NCI-H345 treated with DMSO at 0.1 percent for 48 hours (cell line): Measurements from ENCODE around the gene COL2A1.

Experiments
- DNase-seq: peaks from one replicate; lab custom pipeline; 2025; ENCODE audit not compliant: unreplicated experiment; lab: John Stamatoyannopoulos, UW

COL2A1 gene

DNA sequence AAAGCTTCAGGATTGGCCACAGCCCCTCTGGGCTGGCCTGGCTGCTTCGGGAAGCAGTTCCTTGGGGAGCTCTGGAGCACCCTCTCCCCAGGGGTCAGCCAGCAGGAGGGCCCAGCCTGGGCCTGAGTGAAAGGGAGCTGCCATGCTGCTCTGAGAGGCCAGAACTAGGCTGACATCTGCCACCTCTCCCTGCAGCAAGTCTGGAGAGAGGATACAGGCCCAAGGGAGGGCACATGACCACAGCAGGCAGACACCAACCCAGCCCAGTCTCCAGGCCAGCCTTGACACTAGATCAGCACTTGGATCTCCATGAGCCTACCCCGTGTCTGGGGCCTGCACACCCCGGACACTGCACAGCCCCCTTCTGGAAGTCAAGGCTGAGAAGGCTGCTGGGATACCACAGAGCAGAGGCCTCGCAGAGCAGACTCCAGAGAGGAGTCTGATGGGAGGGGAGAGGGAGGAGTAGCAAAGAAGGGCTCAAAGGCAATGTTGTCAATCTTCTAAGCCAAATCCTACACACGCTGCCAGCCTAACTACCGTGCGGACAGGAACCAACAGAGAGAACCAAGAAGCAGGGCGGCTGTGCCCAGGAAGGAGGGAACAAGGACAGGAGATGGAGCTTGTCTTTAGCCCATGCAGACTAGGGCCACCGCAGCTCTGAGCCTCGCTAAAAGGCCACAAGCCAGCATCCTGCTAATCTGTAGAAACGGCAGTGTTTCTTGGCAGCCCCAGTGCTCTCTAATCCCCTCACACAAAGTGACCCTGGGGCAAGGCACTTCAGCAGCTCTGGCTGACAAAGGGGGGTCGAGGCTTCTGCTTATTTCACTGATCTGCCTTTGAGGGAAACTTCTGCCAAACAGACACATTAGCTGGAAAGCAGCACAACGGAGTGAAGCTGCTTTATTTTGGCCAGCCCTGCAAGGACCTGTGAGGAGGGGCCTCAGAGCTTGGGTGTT lies 12.9 kb downstream of the COL2A1 start:
- DNase-seq, result no peak

DNA sequence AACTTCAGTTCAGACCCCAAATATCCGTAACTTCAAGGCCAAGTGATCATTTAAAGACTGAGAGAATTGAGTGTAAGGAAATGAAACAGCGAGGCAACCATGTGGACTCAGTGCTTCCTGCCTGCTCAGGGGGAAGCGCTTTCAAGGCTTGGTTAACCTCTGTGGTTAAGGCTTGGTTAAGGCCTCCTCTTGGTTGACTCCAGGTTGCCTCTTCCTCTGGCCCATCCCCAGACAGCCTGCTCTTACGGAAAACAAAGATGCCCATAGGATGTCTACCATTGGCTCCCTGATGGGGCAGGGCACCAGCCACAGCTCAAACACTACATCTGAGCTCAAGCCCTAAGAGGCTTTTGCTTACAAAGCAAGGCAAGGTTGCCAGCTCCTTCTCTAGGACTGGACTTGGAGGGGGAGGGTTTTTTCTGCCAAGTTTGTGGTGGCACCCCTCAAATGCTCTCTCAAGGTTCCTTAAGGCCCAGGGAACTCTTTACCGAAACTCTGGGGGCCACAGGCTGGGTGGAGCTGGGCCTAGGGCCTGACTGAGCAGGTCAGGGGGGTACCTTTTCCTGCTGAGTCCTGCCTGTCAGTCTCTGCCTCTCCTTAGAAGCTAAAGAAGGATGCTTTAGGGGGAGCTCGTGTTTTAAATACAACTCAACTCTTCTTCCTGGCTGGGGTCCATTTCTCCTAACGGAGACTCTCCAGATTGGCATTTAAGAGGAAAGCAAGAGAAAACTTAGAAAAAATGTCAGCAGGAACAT lies 13.7 kb downstream of the COL2A1 start:
- DNase-seq, result no peak

DNA sequence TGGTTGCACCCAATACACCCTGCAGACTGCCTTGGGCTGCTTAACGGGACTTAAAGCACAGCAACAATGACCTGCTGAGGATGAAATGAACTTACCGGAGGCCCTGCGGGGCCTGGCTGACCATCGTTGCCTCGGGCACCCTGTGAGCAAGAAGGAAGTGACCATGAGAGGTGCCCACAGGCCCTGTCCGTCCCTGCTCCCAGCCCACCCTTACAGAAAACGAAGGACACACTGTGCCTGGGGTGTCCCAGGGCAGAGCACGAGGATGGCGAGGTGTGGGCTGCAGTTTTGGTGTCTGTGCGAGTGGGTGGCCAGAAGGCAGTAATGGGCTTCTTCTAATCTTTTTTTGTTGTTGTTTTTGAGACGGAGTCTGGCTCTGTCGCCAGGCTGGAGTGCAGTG lies 14.6 kb downstream of the COL2A1 start:
- DNase-seq, result no peak

DNA sequence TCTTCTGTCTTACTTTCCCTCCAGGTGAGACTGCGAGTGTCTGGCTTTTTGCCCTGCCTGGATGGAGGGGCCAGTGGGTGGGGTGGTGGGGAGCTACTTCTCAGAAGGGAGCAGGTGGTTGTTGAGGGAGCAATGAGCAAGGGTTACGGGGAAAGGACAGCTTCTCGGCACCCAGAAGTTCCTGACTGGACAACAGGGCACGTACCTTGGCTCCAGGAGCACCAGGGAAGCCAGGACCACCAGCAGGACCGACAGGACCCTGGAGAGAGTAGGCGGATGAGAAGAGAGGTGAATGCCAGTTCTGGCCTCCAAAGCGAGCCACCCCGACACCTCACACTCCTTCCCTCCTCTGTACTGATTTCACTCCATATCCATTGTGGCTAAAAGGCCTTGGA lies 15.3 kb downstream of the COL2A1 start:
- DNase-seq, result no peak

DNA sequence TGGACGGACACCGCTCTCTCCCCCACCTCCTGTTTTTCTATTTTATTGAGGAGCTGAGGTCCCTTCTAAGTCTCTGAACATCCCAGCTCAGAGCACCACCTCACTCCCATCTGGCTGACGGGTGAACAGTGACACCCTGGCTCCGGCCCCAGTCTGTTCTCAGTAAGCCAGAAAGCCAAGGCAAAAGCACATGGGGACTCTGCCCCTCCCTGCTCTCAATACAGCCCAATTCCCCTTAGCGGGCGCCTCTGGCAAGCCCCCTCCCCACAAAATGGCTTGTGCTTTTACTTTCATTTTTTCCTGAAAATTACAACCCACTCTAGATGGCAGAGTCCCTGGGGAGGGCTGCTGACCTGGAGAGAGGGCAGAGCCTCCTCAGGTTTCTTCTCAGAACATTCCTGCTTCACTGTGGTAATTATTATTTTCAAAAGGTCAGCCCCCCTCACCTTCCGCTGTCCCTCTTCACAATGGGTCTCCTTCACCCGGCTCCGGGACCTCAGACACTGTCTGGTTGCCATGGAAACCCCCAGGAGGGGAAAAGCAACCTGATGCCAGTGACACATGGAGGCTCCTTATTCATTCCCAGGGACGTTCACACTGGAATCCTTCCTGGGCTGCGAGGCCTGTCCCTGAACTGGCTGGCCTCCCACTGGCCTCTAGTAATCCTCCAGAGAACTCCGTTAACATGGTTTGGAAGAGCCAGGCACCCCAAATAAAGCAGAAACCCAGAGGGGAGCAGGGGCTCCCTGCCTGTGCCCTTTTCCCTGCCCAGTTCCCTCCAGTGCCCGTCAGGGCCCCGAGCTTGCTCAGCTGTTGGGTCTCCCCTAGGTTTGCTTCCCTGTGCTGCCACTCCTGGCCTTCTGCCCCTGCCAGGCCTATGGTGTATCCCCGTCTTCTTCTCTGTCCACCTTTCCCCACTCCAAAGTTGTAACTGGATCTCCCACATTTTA lies 15.9 kb downstream of the COL2A1 start:
- no peak for DNase-seq

DNA sequence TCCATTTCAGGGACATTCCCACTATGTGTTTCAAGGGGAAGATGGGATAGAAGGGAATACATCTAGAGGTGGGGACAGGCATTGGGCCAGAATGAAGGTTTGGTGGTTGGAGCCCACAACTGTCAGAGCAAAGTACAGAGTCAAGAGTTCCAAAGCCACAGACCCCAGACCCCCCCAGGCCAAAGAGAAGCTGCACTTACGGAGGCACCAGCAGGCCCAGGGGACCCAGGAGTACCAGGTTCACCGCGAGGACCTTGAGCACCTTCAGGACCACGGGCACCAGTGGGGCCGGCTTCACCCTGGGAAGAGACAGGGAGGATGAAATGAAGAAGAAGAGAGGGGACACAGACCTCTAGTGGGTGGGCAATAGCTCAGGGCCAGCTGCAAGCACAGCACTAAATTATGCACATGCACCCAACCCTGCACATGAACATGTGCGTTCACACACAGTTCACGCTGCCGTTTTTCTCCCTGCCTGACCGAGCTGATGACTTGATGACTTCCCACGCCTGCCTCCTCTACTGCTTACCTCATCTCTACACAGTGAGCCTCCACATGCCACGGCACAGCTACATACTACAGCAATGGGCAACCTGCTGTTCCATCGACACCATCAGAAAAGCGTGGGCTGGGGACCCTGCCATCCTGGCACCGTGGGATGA lies 16.7 kb downstream of the COL2A1 start:
- no peak for DNase-seq

DNA sequence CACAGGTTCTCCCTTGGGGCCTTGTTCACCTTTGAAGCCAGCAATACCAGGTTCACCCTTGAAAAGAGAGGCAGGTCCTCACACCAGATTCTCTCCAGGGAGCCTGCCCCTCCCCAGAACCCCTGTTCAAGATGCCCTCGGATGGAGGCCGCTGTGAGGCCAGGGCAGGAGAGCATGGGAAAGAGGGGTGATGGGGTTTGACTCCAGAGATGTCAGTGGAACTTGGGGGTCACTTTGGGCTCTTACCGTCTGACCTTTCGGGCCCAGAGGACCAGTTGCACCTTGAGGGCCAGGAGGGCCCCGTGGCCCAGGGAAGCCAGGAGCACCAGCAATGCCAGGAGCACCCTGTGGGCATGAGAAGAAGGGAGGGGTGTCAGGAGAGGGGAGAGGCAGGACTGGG lies 17.4 kb downstream of the COL2A1 start:
- DNase-seq, result no peak

DNA sequence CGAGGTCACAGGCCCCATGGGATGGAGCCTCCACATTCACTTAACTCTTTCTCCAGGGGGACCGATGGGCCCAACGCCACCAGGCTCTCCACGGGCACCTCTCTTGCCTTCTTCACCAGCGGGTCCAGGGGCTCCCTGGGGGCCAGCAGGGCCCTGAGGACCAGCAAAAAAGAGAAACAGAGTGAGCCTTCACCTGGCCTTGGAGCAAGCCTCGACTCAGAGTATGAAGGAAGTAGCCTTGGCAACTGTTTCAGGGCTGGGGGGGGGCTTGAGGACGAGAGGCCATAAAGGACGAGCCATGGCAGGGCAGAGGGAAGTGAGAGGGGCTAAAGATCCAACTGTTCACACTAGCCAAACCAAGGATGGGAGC lies 18.0 kb downstream of the COL2A1 start:
- DNase-seq, result no peak

DNA sequence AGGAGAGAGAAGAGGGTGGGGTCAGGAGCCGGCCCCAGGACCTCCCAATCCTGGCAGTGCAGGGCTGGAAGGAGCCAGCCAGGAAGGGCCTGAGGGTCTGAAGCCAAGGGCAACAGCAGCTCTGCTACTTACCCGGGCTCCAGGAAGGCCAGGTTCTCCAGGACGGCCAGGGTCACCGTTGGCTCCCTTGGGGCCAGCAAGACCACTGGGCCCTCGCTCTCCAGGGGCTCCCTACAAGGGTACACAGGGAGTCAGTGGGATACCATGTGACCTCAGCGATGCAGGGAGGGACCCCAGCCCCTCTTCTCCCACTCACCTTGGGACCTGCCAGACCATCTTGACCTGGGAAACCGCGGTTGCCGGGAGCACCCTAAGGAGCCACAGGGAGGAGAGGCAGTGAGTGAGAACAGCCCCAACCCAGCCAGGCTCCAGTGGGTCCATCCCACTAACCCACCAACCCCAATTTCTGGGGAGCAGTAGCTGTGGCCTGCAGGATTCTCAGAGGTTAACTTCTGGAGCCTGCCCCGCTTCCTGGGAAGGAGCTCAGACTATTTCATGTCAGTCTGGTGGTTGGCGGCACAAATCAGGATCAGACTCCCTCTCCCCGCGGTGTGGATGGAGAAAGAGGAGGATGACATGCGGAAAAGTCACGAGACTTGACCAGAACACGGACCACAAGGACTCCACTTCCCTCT lies 18.5 kb downstream of the COL2A1 start:
- DNase-seq, result no peak

DNA sequence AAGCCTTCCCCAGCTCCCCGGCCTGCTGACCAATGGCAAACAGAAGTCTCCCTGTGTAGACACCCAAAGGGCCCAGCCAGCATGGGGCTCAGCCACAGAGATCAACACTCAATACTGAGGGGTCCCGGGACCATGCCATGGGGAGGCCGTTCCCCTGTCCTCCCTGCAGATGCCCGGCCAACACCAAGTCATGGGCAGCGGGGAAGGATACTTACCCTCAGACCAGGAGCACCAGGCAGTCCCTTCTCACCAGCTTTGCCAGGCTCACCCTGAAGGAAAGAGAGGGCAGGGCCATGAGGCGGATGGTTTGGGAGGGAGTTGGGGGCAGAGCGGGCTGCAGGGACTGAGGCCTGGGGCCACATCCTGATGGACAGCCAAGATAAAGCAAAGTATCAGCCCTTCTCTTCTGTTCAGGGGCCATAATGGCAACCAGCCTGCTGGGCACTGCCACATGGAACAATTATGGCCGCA lies 19.9 kb downstream of the COL2A1 start:
- DNase-seq, result no peak

DNA sequence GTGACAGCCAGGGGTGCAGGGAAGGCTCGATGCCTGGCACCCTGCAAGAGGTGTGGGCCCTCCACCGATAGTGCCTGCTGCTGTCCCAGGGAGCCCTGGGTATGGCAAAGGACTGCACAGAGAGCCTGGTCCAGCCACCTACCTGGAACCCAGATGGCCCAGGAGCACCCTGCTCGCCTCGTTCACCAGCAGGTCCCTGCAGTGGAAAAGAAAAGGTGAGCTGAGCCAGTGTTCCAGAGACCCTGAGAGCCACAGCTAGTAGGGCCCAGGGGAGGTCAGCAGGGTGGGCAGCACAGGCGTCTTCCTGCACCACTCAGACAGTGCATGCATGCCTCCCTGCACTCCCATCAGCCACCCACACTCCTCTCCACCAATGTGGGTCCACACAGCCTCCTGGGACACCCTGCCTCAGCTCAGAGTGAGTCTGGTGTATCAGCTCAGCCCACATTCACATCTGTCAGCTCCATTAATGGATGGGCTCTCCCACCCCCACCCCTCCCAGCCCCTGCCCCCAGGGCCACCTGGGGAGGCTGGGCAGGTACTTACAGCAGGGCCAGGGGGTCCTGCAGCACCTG lies 20.6 kb downstream of the COL2A1 start:
- no peak for DNase-seq

DNA sequence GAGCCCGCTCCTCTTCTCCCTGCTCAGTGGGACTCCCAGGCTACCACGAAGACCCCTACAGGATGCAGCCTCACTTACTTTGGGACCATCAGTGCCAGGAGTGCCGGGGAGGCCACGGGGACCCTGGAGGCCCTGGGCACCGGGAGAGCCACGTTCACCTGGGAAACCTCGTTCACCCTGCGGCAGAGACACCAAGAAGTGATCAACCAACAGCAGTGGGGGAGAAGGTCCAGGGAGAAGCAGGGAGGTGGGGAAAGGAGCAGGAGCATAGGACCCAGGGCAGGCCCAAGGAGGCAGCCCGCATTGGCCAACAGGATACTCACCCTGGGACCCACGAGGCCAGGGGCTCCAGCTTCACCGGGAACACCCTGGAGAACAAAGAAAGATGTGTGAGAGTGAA lies 21.5 kb downstream of the COL2A1 start:
- no peak for DNase-seq

DNA sequence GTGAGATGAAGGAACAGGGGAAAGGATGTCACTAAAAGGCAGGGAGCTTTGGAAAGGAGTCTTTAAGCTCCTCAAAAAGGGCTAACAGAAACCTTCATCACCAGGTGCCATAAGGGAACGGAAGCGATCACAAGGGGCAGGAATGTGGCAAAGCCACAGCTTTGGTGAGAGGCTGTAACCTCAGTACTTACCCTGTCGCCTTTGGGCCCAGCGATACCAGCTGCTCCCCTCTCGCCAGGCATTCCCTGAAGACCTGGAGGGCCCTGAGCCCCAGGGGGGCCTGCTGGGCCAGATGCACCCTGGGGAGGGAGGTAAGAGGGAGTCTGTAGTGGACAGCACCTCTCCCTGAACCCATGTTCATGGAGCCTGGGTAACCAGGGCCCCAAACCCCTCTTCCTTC lies 22.0 kb downstream of the COL2A1 start:
- no peak for DNase-seq

DNA sequence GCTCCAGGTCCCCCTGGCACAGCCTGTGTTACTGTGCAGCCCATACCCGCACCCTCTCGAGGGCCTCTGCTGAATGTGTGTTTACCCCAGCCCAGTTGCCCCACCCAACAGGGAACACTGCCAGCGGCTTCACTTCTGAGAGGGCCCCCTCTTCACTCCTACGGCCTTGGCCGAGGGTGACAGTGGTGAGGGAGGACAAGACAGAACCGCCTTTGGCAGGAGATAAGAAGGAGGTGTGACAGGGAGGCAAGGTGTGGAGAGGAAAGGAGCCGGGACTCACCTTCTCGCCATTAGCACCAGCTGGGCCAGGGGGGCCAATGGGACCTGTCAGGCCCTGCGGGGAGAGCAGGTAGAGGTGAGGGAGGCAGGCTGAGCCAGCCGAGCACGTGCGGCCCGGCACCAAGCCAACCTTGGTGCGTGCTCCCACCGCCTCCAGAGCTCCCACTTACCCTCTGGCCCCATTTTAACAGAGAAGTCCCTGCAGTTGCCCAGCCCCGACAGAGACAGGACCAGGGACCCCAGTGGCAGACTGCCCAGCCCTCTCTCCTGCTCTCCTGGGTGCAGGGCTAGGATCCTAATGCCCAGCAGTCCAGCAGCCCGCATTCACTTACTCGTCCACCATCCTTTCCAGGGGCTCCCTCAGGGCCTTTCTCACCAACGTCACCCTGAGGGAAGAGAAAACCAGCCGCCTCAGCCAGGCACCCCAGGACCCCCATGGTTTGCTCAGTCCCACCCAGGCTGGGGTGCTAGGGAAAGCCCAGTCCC lies 22.6 kb downstream of the COL2A1 start:
- no peak for DNase-seq

DNA sequence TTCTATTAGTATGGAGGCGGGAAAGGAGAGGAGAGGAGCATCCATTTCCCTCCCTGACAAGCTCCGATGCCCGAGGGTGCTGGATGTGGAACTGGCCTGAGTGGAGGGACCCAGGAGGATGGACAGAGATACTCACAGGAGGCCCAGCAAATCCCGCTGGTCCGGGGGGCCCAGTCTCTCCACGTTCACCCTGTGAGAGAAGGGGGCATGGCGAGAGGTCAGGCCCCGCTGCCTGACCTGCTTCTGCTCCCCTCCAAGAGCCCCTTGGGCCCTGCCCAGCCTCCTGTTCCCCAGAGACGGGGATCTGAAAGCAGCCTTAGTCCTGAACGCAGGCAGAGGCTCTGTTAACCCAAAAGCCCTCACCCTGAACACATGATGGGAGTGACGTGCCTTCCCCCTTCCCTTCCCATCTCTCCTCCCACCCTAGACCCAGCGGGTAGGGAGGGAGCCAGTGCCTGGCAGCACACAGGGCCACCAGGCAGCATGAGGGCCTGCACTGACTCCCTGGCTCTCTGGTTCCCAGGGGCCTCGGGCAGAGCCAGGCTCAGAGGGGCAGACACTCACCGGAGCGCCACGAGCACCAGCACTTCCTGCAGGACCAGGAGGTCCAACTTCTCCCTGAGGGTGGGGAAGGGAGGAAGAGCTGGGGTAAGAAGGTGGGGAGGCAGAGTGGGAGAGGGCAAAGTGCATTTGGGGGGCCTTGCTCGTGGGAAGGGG lies 23.3 kb downstream of the COL2A1 start:
- DNase-seq, result no peak

DNA sequence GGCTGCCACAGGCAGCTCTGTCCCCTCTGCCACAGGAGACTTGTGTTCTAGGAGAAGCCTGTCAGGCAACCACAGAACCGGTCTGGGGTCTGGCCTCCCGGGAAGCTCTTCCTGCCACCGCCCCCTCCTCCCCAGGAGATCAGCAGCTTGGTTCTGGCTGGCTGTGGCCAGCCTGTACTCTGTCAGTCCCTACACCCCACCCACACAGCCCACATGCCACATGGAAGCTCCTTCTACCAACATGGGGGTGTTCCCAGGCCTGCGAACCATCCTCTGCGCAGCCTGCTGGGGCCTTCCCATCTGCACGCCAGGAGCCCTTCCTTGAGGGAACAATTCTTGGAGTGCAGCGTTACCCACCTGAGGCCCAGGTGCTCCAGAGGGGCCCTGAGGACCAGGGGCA lies 24.1 kb downstream of the COL2A1 start:
- no peak for DNase-seq

DNA sequence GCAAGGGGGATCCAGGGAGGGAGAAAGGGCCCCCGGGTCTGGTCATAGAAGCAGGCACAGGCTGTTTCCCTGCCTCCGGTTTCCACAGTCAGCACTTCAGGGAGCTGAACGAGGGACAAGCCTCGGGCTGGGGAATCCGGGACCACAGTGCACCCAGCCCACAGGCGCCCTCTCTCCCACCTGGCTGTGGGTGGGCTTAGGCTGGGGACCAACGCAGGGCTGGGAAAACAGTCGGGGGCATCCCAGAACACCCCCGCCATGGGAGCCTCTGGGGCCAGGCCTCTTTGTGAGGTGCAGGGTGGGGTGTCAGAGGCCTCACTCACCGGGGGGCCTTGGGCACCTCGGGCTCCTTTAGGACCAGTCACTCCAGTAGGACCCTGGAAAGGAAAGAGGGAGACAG lies 24.6 kb downstream of the COL2A1 start:
- DNase-seq, result no peak

DNA sequence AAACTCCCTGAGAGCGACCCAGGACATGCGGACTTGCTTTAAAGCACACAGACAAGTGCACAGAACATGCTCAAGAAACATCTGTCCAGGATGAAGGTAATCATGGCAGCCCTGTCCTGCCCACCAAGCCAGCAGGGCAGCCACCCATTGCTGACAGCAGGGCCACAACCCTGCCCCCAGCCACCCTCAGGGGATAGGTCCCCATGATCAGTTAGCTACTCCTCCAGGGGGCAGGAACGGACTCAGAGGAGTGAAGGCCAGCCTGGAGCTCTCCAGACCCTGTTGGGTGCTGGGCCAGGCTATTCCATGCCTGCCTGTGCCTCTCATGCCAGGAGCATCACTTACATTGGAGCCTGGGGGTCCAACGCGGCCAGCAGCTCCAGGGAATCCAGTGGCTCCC lies 25.1 kb downstream of the COL2A1 start:
- no peak for DNase-seq

DNA sequence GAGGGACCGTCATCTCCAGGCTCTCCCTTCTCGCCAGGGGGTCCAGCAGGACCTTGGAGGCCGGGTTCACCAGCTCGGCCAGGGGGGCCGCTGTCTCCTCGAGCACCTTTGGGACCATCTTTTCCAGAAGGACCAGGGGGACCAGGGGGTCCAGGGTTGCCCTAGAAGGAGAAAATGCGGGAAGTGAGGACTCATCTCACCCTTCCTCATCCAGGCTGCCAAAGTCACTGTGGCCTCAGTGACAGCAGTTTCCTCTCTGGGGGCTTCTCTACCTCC lies 25.7 kb downstream of the COL2A1 start:
- no peak for DNase-seq
